GM12873 (cell line): Measurements from ENCODE around the gene ABCF2.

Experiments
- TF ChIP-seq, protein P1 (sequence below): IDR thresholded peaks from 2 replicates; pipeline ENCODE4 v1.5.1; 2012; ENCODE audit warnings: low read depth, mild to moderate bottlenecking, moderate library complexity, low read length, control low read depth; ENCODE audit not compliant: insufficient read depth; ENCODE audit errors: missing control alignments

Gene ABCF2

GRCh38 chr7:151188252-151188542 is 38.8 kb downstream of the ABCF2 start:
- TF ChIP-seq, protein P1, sequence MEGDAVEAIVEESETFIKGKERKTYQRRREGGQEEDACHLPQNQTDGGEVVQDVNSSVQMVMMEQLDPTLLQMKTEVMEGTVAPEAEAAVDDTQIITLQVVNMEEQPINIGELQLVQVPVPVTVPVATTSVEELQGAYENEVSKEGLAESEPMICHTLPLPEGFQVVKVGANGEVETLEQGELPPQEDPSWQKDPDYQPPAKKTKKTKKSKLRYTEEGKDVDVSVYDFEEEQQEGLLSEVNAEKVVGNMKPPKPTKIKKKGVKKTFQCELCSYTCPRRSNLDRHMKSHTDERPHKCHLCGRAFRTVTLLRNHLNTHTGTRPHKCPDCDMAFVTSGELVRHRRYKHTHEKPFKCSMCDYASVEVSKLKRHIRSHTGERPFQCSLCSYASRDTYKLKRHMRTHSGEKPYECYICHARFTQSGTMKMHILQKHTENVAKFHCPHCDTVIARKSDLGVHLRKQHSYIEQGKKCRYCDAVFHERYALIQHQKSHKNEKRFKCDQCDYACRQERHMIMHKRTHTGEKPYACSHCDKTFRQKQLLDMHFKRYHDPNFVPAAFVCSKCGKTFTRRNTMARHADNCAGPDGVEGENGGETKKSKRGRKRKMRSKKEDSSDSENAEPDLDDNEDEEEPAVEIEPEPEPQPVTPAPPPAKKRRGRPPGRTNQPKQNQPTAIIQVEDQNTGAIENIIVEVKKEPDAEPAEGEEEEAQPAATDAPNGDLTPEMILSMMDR: no peak

DNA sequence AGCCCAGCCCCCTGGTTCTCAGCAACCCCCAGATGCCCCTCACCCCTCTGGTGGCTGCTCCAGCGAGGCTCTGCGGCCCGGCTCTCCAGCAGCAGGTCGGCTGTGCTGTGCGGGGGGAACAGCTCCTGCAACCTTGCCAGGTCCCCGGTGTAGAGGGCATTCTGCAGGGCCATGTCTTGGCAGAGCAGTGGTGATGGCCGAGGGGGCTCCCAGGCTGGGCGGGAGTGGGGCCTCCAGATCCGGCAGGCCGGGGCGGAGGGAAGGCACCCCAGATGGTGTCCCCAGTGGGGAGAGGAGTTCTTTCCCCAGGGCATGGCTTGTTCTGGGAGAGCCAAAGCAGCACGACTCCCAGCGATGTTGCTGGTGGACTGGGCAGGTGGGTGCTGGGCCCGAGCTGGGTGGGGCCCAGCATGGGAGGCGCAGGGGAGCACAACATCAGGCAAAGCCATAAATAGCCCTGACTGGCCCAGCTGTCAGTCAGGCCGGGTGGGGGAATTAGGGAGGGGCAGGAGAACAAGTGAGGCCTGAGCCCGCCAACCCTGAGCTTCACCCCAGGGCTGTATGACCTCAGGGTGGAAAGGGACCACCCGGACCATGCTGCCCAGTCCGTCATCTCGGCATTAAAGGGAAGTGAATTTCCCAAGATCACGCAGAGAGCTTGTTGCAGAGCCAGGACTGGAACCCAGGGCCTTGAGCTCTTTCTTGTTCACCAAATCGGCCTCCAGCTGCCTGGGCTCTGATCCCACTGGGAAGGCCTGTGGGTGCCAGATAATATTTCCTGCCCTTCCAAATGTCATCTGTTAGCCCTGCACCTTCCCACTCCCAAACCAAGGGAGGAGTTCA is 39.4 kb downstream of the ABCF2 start:
- TF ChIP-seq, protein P1: no peak

- TF ChIP-seq, protein P1: no peak
These were observed 40.2 kb downstream of the ABCF2 start, which contains the start of gene ASB10 for GRCh38 chr7:151186640-151187408. TSS of gene ASB10 (minus strand) at chr7:151187250. CDS start at chr7:151187130, 120 bp downstream.

DNA sequence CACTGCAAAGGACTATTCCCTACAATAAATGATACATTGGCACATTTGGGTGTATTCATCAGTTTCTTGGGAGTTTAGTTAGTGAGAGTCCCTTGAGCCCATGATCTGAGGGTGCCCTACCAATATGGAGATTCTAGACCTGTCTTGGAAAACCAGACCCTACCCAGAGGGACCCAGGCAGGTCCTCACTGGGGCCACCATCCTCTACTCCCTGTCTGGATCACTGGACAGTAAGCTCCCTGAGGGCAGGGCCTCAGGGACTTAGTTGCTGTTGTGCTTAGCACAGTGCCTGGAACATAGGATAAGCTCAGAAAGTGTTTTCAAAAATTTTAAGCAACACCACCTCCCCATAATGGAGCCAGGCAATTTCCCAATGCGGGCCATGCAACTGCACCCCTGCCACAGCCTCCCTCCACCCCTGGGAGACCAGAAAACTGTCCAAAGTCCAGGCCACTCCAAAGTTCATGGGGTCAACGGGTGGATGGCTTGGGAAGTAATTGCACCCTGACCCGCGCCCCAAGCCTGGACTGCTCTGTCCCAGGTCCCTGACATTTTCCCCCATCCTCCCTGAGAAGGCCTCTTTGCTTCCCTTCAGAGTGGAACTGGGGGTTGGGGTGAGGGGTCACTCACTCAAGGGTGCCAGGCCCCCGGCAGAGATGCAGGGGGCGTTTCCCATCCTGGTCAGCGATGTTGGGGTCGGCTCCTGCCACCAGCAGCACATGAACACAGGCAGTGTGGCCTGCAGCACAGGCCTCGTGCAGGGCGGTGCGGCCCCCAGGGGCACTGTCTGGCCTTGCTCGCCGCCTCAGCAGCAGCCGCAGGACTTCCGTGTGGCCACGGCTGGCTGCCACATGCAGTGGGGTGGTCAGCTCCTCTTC is 41.0 kb downstream of the ABCF2 start:
- TF ChIP-seq, protein P1: no peak

- TF ChIP-seq, protein P1: no peak
These were observed 46.0 kb downstream of the ABCF2 start for GRCh38 chr7:151181011-151181431.

GRCh38 chr7:151179946-151180345 is 47.1 kb downstream of the ABCF2 start:
- TF ChIP-seq, protein P1: no peak
